ENCODE data around the gene MEIKIN.

MEIKIN gene

DNA sequence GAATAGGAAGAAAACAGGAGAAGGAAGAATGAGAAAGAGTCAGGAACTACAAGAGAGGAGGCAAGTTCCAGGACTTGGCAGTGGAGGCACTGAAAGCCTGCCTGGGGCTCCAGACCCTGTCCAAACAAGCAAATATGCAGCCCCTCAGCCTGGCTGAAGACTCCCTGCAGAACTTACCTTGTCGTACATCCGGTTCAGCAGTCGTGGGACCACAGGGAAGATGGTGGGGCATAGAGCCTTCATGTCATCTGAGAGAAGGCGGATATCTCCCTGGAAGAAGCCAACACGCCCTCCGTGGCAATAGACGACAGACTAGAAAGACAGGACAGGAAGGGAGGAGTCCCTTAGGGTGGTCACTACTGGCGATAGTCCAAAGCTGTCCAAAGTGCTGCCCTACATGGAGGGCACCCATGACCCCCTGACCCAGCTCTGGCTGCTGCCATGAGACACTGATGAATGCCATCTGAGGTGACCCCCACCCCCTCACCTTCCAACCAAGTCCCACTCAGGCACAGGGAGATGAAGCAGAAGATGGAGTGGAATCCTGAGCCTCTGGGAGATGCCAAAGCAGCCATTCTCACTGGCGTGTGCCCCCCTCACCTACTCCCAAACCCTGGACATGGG is 27.7 kb upstream of the MEIKIN start:
- no peak for DNase-seq

DNA sequence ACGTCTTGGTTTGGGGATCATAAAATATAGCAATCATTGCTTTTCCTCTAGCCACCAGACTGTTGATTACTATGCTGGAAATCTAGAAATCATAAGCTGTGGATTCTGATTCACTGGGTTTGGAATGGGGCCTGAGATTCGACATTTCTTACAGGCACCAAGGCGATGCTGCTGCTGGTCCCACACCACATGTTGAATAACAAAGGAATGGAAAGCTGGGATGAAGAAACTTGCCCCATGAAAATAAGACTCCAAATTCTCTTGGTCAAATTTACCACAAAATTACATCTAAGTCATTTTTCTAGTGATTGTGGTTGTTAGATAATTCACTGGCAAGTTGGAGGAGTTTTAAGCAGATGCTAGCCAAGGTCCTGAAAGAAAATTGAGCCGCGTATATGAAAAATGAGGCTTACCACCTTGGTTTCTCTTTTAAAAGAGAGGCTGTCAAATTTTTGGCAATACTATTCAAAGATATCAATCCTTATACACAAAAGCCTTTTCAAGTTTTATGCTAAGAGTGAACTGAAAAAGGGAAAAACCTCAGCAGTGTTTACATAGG is 23.0 kb upstream of the MEIKIN start:
- no peak for DNase-seq

GRCh38 chr5:131966551-131966950 is 21.1 kb upstream of the MEIKIN start:
- no peak for DNase-seq

DNA sequence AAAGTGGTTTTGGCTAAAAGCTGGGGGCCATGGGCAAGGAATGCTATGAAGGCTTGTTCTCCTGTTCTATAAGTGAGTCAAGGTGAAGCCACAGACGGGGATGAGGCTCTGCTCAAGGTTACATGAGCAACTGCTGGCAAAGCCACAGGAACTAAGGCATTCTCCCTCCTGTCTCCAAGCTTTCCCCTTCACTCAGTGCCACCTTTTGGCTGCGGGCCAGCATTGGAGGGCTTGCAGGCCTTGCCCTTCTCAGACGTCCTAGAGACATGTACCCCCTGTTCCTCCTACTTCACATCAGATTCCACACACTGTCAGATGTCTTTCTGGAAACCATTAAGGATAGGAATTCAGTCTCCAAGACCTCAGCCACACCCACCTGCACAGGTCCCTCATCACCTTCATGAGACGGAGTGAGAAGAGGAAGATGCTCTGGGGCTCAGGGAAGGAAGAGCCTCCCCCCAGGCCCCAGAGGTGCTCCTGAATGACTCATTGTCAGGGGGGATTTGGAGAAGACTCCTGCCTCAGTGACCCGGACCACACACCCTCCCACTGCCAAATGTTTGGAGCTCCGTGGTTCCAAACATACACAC is 20.5 kb upstream of the MEIKIN start:
- no peak for DNase-seq

DNA sequence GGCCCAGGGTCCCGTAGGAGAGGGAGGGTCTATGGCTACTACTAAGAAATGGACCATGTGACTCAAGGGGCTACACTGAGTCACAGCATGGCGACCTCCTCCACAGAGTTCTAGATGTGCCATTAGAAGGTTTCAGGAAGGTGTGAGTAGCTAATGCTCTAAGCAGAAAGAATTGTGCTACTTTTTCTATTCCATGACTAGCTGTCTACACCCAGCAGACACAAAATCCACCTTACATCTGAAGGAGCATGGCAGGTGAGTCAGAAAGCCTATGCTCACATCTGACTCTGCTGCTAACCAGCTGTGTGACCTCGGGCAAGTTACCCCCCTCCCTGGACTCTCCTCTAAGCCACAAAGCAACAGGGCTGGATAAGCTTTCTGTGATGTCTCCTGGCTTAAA is 14.4 kb upstream of the MEIKIN start:
- no peak for DNase-seq

- no peak for DNase-seq
These were observed 13.7 kb upstream of the MEIKIN start for GRCh38 chr5:131959136-131959535.

DNA sequence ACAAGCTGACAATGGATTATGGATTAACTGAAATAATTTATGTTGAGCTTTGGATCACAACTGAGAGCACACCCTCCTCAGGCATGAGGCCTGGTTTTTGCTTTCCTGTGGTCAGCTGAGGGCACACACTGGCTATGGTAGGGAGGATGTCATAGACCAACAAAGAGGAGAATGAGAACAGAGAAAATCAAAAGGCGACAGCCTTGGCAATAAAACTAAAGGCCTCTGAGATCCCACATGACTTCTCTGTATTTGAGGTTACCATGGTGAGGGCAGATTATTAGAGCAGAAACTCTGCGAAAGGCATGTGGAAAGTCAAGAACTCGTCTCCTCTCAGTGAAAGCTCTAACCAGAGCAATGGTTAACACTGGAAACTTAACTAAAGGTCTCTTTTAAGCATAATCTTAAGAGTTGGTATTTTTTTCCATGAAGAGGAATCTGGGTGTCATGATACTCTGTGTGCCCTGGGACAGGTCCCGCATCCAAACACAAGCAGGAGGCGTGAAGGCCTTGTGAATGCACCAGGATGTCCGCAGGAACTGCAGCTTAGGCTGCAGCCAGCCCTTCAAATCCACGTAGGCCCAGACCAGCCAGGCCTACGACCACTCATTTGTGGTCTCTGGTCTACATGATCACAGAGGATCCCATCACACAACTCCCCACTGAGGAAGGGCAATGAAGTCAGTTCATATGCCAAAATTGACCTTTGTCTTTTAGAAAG is 12.4 kb upstream of the MEIKIN start:
- DNase-seq, result no peak

GRCh38 chr5:131953969-131954368 is 8.5 kb upstream of the MEIKIN start:
- DNase-seq, result no peak

GRCh38 chr5:131952301-131952857 is 6.9 kb upstream of the MEIKIN start:
- no peak for DNase-seq

DNA sequence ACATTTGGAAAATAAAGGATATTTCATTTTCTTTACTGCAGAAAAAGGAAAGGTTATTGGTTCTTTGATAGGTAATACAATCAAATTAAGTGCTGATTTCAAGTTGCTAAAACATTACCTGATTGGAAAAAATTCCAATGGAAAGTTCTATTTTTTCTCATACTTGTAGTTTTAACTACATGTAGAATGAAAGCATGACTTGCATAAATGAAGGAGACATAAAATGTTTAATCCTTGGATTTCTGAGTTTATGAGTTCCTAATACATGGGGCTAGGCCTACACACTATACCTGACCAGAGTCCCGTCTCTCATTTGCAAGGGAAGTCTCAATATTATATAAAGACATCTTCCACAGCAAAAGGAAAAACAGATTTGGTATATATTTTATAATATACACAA is 5.2 kb upstream of the MEIKIN start:
- DNase-seq, result no peak

DNA sequence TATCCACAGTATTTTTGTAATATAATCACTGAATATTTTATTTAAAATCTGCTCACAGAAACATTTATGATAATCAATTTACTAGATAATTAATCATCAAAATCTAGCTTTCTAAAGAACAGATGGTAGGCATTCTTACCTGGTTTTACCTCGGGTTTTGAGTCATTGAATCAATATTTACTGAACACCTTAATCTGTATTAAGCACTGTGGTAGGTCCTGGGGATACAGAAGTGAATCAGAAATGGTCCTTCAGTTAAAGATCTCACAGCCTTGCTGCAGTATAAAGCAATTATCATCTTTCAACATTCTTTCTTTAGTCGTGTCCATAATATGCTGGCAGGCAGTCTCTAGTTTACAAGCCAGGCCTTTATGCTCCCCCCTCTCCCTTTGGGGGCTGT is 2.0 kb upstream of the MEIKIN start:
- no peak for DNase-seq

GRCh38 chr5:131944702-131945550 is 537 bp downstream of the MEIKIN start:
- no peak for DNase-seq

GRCh38 chr5:131943916-131944315 is 1.5 kb downstream of the MEIKIN start:
- DNase-seq, result no peak

DNA sequence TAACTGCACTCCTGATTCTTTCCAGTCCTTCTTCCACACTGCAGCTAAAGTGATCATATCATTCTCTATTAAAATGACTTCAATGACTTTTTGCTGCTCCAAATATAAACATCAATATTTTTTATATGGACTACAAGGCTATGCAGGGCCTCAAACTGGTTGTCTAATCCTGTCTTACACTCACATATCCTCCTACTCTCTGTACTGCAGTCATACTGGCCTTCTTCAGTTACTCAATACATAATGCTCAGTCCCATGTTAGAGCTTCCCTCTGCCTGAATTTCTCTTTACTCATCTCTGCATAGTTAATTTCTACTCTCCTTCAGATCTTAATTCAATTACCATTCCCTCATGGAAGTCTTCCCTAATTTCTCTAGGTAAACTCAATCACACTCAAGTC is 3.4 kb downstream of the MEIKIN start:
- DNase-seq, result no peak

GRCh38 chr5:131939690-131940345 is 5.6 kb downstream of the MEIKIN start:
- no peak for DNase-seq

- DNase-seq, result no peak
These were observed 13.2 kb downstream of the MEIKIN start for GRCh38 chr5:131932235-131932634.

- no peak for DNase-seq
These were observed 16.5 kb downstream of the MEIKIN start for GRCh38 chr5:131928957-131929356.

DNA sequence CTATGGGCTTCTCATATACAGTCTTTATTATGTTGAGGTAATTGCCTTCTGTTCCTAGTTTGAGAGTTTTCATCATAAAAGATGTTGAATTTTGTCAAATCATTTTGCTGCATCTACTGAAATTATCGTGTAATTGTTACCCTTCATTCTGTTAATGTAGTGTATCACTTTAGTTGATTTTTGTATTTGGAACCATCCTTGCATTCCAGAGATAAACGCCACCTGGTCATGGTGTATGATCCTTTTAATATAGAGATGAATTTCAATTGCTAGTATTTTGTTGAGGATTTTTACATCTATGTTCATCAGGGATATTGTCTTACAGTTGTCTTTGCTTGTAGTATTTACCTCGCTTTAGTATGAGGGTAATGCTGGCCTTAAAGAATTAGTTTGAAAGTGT is 19.3 kb downstream of the MEIKIN start:
- DNase-seq, result no peak

- DNase-seq, result no peak
These were observed 29.0 kb downstream of the MEIKIN start for GRCh38 chr5:131916481-131916880.

DNA sequence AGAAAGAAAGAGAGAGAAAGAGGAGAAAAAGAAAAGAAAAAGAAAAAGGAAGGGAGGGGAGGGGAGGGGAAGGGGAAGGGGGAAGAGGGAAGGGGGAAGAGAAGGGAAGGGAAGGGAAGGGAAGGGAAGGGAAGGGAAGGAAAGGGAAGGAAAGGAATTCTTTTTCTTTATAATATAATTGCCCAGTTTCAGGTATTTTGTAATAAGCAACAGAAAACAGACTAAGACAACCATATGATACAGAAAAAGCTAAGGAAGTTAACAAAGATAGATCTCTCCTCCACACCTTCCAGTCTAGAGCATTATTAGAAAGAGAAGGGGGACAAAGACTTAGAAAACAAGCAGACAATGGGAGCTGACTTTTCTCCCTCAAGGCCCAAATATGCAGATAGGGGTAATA is 31.0 kb downstream of the MEIKIN start:
- DNase-seq, result no peak

DNA sequence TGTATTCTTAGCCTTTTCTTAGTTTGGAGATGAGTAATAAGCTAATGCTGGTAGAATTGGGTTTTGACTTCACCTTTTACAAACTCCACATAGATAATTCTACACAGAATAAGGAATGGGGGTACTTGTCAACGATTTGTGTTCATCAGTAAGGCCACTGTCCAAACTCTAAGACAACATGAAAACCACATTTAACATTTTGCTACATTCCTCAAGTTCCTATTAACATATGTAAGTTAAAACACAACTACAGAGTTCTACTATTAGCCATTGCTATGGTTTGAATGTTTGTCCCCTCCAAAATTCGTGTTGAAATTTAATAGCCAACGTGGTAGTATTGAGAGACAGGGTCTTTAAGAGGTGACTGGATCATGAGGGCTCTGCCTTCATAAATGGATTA is 31.9 kb downstream of the MEIKIN start:
- no peak for DNase-seq

GRCh38 chr5:131906668-131907067 is 38.8 kb downstream of the MEIKIN start:
- no peak for DNase-seq

Measured in NCI-H446 treated with DMSO at 0.1 percent for 48 hours (cell line).